Adrenal gland (tissue), 5 donors: ENCODE data around the gene TENM4.

Experiments
- CTCF ChIP-seq, 6 experiments: fragments of 450-650 bp in 4 of 6; fragments of 200-600 bp in 2 of 6; sonication (generic) in 1 of 6; IDR thresholded peaks; 1 replicate in 5 of 6; 2 replicates in 1 of 6; pipeline versions ENCODE4 v1.5.1 to v1.8.0; 2016 to 2021; ENCODE audit warnings: antibody characterized with exemption in 6 of 6, mild to moderate bottlenecking in 2 of 6, moderate library complexity in 1 of 6
- POLR2A ChIP-seq, 2 donors: fragments of 450-650 bp; IDR thresholded peaks; one replicate each; pipeline ENCODE4 v1.6.1; 2017; ENCODE audit warnings: antibody characterized with exemption in 2 of 2, mild to moderate bottlenecking in 2 of 2, moderate library complexity in 1 of 2
- donor health status: DM: no; HTN: no; CAD: no.

GRCh38 chr11:79438631-79439409, 2.0 kb downstream of the TENM4 start:
- TF ChIP-seq POLR2A (IDR thresholded peaks at IDR 0.05), result no peak
- TF ChIP-seq CTCF (IDR thresholded peaks at IDR 0.05), result no peak
